ENCODE measurements around the gene PITPNC1. TPM values are rescaled to one million over a fixed set of nuclear protein-coding genes. Genes with fewer than 3 reads are reported as not detected.

The PITPNC1 gene
- total RNA-seq, 1 donor from 2014 or later = 12.4 TPM

DNA sequence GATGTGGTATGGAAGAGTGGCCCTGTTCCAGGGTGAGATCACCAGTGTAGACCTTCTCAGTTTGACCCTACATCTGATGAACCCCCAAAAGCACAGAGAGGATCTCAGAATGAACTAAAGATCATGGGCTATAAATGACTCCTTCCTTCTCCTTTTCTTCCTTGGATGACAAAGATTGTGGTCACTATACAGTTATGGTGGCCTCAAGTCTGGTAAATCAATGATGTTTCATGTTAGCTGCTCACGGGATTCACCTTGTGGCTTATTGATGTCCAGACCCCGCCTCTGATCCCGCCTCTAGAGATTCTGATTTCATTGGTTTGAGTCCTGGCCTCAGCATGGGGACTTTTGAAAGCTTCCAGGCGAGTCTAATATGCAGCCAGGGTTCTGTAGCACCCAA, 112.2 kb downstream of the PITPNC1 start:
- Histone ChIP-seq H3K27ac (ENCODE audit: low read depth, low read length) (no peak overlapping the region), H3K4me1 (ENCODE audit: insufficient read depth, low read length) (peaks cover 39% of the 10 kb centered on the region), H3K27me3 (ENCODE audit: insufficient read depth, low read length) (no peaks in the 10 kb centered on the region), H4K20me1 (ENCODE audit: insufficient read depth, low read length) (peaks cover 2% of the 10 kb centered on the region), H3K36me3 (ENCODE audit: insufficient read depth, low read length) (no peaks in the 10 kb centered on the region), H3K9me3 (ENCODE audit: insufficient read depth, low read depth, low read length) (no peaks in the 10 kb centered on the region), H3K4me2 (ENCODE audit: low read length) (no peak overlapping the region), H3K79me2 (ENCODE audit: insufficient read depth, low read length) (peaks cover 5% of the 10 kb centered on the region), H3K9ac (ENCODE audit: low read length) (no peak overlapping the region), H3K4me3 (ENCODE audit: insufficient read depth, low read depth, low read length) (no peak overlapping the region), H2AFZ (ENCODE audit: low read depth, low read length) (no peak overlapping the region)
- FAIRE-seq (no peak), DNase-seq (ENCODE audit: low read depth) (no peak)
- H3K9me3 Mint-ChIP-seq (ENCODE audit: unreplicated experiment) = no peaks in the 10 kb centered on the region
- no peaks in the 10 kb centered on the region for H3K36me3 Mint-ChIP-seq (ENCODE audit: low read depth, unreplicated experiment)
- H3K27me3 Mint-ChIP-seq (ENCODE audit: low read depth, unreplicated experiment) = no peaks in the 10 kb centered on the region
- peaks cover 12% of the 10 kb centered on the region for H3K4me1 Mint-ChIP-seq (ENCODE audit: low read depth, unreplicated experiment)
- H3K27ac Mint-ChIP-seq (ENCODE audit: unreplicated experiment) = no peak overlapping the region
- TF ChIP-seq, protein P1, sequence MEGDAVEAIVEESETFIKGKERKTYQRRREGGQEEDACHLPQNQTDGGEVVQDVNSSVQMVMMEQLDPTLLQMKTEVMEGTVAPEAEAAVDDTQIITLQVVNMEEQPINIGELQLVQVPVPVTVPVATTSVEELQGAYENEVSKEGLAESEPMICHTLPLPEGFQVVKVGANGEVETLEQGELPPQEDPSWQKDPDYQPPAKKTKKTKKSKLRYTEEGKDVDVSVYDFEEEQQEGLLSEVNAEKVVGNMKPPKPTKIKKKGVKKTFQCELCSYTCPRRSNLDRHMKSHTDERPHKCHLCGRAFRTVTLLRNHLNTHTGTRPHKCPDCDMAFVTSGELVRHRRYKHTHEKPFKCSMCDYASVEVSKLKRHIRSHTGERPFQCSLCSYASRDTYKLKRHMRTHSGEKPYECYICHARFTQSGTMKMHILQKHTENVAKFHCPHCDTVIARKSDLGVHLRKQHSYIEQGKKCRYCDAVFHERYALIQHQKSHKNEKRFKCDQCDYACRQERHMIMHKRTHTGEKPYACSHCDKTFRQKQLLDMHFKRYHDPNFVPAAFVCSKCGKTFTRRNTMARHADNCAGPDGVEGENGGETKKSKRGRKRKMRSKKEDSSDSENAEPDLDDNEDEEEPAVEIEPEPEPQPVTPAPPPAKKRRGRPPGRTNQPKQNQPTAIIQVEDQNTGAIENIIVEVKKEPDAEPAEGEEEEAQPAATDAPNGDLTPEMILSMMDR (IDR thresholded peaks at IDR 0.05; ENCODE audit: insufficient read depth, low read depth, low read length) = no peak
- no peak for TF ChIP-seq EZH2 (IDR thresholded peaks at IDR 0.05; ENCODE audit: insufficient read depth, low read length)
- no peak overlapping the region for H3K4me3 Mint-ChIP-seq (ENCODE audit: unreplicated experiment)

DNA sequence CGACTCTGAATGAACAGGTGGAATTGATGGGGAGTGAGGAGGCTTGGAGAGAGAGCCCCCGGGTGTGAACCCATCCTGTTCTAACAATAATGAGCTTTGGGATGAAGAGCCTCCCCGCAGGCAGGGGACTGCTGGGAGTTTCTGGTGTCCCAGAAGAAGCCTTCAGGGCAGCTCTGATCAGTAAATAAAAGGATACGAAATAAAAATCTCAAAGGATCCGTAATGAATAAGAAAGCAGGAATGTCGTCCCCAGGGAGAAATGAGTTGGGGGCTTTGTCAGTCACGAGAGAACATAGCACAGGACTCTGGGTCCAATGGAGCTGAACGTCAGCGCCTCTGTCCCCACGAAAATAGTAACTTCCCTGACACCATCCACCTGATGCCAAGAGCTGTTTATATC, 113.4 kb downstream of the PITPNC1 start:
- no peak for FAIRE-seq

More for the DNA sequence above, 113.4 kb downstream of the PITPNC1 start:
- Mint-ChIP-seq H3K4me1 (ENCODE audit: low read depth, unreplicated experiment) (peaks cover 12% of the 10 kb centered on the region), H3K27me3 (ENCODE audit: low read depth, unreplicated experiment) (no peaks in the 10 kb centered on the region), H3K36me3 (ENCODE audit: low read depth, unreplicated experiment) (no peaks in the 10 kb centered on the region), H3K4me3 (ENCODE audit: unreplicated experiment) (no peak overlapping the region), H3K27ac (ENCODE audit: unreplicated experiment) (no peak overlapping the region), H3K9me3 (ENCODE audit: unreplicated experiment) (no peaks in the 10 kb centered on the region)
- DNase-seq (ENCODE audit: low read depth) = no peak
- Histone ChIP-seq H3K9ac (ENCODE audit: low read length) (peak overlapping the region; percentile 81), H3K27ac (ENCODE audit: low read depth, low read length) (peak overlapping the region; percentile 62), H3K9me3 (ENCODE audit: insufficient read depth, low read depth, low read length) (no peaks in the 10 kb centered on the region), H3K4me1 (ENCODE audit: insufficient read depth, low read length) (peaks cover 39% of the 10 kb centered on the region), H2AFZ (ENCODE audit: low read depth, low read length) (no peak overlapping the region), H3K4me3 (ENCODE audit: insufficient read depth, low read depth, low read length) (peak overlapping the region; percentile 34), H3K27me3 (ENCODE audit: insufficient read depth, low read length) (no peaks in the 10 kb centered on the region), H3K4me2 (ENCODE audit: low read length) (peak overlapping the region; percentile 83), H3K36me3 (ENCODE audit: insufficient read depth, low read length) (no peaks in the 10 kb centered on the region), H4K20me1 (ENCODE audit: insufficient read depth, low read length) (peaks cover 2% of the 10 kb centered on the region), H3K79me2 (ENCODE audit: insufficient read depth, low read length) (peaks cover 5% of the 10 kb centered on the region)
- no peak for TF ChIP-seq EZH2 (IDR thresholded peaks at IDR 0.05; ENCODE audit: insufficient read depth, low read length)
- TF ChIP-seq, protein P1 (IDR thresholded peaks at IDR 0.05; ENCODE audit: insufficient read depth, low read depth, low read length) = no peak
